ENCODE measurements around the gene ATG3.

DNA sequence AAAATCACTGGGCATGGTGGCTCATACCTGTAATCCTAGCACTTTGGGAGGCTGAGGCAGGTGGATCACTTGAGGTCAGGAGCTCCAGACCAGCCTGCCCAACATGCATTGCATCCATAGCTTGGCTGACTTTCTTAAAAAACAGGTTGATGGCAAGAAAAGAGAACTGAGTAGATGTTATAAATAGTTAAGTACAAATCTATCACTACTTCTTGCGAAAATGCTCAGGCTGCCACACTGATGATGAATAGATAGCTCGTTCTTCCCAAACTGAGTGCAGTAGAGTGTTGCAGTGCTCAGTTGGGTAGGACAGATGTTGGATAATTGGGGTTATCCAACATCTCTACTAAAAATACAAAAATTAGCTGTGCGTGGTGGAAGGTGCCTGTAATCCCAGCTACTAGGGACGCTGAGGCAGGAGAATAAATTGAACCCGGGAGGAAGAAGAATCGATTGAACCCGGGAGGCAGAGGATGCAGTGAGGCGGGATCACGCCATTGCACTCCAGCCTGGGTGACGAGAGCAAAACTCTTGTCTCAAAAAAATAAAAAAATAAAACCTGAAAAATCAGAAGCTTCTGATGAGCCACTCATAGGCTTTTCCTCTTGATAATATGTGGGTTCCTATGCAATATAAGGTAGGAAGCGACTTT is 63.7 kb downstream of the ATG3 start:
- TF ChIP-seq ZNF792 (tag by site-specific recombination; IDR thresholded peaks at IDR 0.05): no peak
- TF ChIP-seq, protein P1, sequence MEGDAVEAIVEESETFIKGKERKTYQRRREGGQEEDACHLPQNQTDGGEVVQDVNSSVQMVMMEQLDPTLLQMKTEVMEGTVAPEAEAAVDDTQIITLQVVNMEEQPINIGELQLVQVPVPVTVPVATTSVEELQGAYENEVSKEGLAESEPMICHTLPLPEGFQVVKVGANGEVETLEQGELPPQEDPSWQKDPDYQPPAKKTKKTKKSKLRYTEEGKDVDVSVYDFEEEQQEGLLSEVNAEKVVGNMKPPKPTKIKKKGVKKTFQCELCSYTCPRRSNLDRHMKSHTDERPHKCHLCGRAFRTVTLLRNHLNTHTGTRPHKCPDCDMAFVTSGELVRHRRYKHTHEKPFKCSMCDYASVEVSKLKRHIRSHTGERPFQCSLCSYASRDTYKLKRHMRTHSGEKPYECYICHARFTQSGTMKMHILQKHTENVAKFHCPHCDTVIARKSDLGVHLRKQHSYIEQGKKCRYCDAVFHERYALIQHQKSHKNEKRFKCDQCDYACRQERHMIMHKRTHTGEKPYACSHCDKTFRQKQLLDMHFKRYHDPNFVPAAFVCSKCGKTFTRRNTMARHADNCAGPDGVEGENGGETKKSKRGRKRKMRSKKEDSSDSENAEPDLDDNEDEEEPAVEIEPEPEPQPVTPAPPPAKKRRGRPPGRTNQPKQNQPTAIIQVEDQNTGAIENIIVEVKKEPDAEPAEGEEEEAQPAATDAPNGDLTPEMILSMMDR (tag by site-specific recombination; IDR thresholded peaks at IDR 0.05): no peak
